ENCODE results near the gene LMNB1. TPM values are rescaled to one million over a fixed set of nuclear protein-coding genes. Genes with fewer than 3 reads are reported as not detected.
A peak's percentile ranks its signal among the peaks of the same experiment; 100 is the strongest.

The LMNB1 gene
- 150 TPM for total RNA-seq (2021; ENCODE audit: unreplicated experiment)
- 67.6 and 89.2 TPM in 2 replicates for polyA plus RNA-seq (2012)
- Bru-seq, nascent RNA = percentile 87 among the genes with signal in this experiment
- percentile 80 among the genes with signal in this experiment for BruChase-seq, experiment 1, labeled RNA remaining after a 6-hour chase
- BruChase-seq, experiment 2, labeled RNA remaining after a 2-hour chase = percentile 82 among the genes with signal in this experiment
- long read RNA-seq, transcript LMNB1-201 (11 exons, 2,878 nt) = major isoform, 20 of 26 reads
- long read RNA-seq, partial matches to known transcripts = 2 of 26 reads
- long read RNA-seq, other reads (novel, unspliced or antisense) = 4 of 26 reads

GRCh38 chr5:126776499-126777256, at the start of gene LMNB1:
Gene LMNB1 (plus strand): TSS chr5:126777136. CDS start chr5:126777509, 373 bp downstream.
- Histone ChIP-seq H3K9me2 (ENCODE audit: insufficient read depth) (no peaks in the 10 kb centered on the region), H2AFZ (ENCODE audit: low read depth, low read length, poor library complexity, severe bottlenecking) (peak within 1 kb of the TSS; percentile 19), H4K20me1 (ENCODE audit: insufficient read depth) (peaks cover 14% of the 10 kb centered on the region; the same call in 1 of the 2 replicates), H3K36me3 (ENCODE audit: control insufficient read depth in 1 of 2, insufficient read depth in 2 of 2, low read length in 2 of 2) (peaks cover 0 to 3% of the 10 kb centered on the region in 2 experiments; a peak in 2 of 4 replicates), H3K79me2 (ENCODE audit: insufficient read depth, low read length) (peaks cover 47% of the 10 kb centered on the region), H3K4me2 (ENCODE audit: low read length) (peak within 1 kb of the TSS; percentile 81), H3K9me3 (ENCODE audit: control insufficient read depth in 1 of 2, insufficient read depth in 1 of 2, low read depth in 1 of 2, low read length in 2 of 2) (no peaks in the 10 kb centered on the region), H3K9ac (ENCODE audit: low read length) (peak within 1 kb of the TSS; percentile 99), H3K4me3 (replicated peaks in 1 of 2; ENCODE audit: low read depth in 1 of 2, low read length in 2 of 2) (peak within 1 kb of the TSS; percentile 74 to 98), H3K27ac (ENCODE audit: low read depth, low read length) (peak within 1 kb of the TSS; percentile 100), H3K27me3 (ENCODE audit: insufficient read depth, low read length) (no peaks in the 10 kb centered on the region), H3K4me1 (ENCODE audit: control insufficient read depth in 1 of 2, insufficient read depth in 2 of 2, low read length in 2 of 2) (peaks cover 13 to 32% of the 10 kb centered on the region in 2 experiments)
- BruUV-seq (replicated peaks) = no TSS peak
- peak; percentile 84 for ATAC-seq
- DNase-seq (ENCODE audit: low read depth, low spot score) = peak; percentile 93
- ChIA-PET CTCF (interaction anchor here (0.5 to 5.7 kb wide), 4 partner anchors 10 to 100 kb away, joined by 3 to 71 read pairs (median 6); no protein-coding TSS in a partner anchor), POLR2A (interaction anchor here (0.6 to 1.8 kb wide), 4 partner anchors 11 to 99 kb away, joined by 3 to 5 read pairs (median 4); no protein-coding TSS in a partner anchor), RAD21 (ENCODE audit: low non-redundant PET in 1 of 2, low total read pairs in 2 of 2, uncharacterized antibody in 2 of 2, unreplicated experiment in 2 of 2) (no interaction called here)
- intact Hi-C loops (cut with micrococcal nuclease) = no loop called here
- TF ChIP-seq ZNF274 (IDR thresholded peaks at IDR 0.05; ENCODE audit: low read depth, low read length) (no peak), CEBPB (IDR thresholded peaks at IDR 0.05; ENCODE audit: low read depth) (peak; percentile 87), ELF1 (IDR thresholded peaks at IDR 0.05; ENCODE audit: borderline replicate concordance, low read depth) (no peak; the same call in 1 of the 2 replicates), FOSL1 (IDR thresholded peaks at IDR 0.05; ENCODE audit: low read depth) (no peak), MAX (IDR thresholded peaks at IDR 0.05) (peak; percentile 91), POLR2A (IDR thresholded peaks at IDR 0.05; ENCODE audit: borderline replicate concordance, extremely low read depth, insufficient read depth, insufficient read length) (no peak), JUND (IDR thresholded peaks at IDR 0.05) (peak; percentile 11; the same call in 1 of the 2 replicates), SIN3A (IDR thresholded peaks at IDR 0.05; ENCODE audit: low read depth) (peak; percentile 63; the same call in 1 of the 2 replicates), CBX3 (IDR thresholded peaks at IDR 0.05; ENCODE audit: low read depth) (peak; percentile 55; the same call in 1 of the 2 replicates), SP1 (IDR thresholded peaks at IDR 0.05; ENCODE audit: low read depth) (peak; percentile 78), CTCF (IDR thresholded peaks at IDR 0.05 in 2 of 3, conservative IDR thresholded peaks at IDR 0.05 in 1 of 3; ENCODE audit: borderline replicate concordance in 1 of 3, insufficient read depth in 1 of 3, low read depth in 2 of 3, low read length in 2 of 3) (no peak), TCF7L2 (IDR thresholded peaks at IDR 0.05; ENCODE audit: borderline replicate concordance, extremely low read depth, insufficient read depth, insufficient read length) (no peak), EGR1 (IDR thresholded peaks at IDR 0.05; ENCODE audit: low read depth) (peak; percentile 94), SRF (IDR thresholded peaks at IDR 0.05; ENCODE audit: low read depth) (peak; percentile 67; the same call in 1 of the 2 replicates), RAD21 (IDR thresholded peaks at IDR 0.05; ENCODE audit: low read depth) (peak; percentile 4; the same call in 1 of the 2 replicates), POLR2AphosphoS5 (IDR thresholded peaks at IDR 0.05; ENCODE audit: low read depth, low read length) (peak; percentile 83), YY1 (IDR thresholded peaks at IDR 0.05; ENCODE audit: extremely low read depth, insufficient replicate concordance, low read depth, low read length) (peak; percentile 74)
